NCI-H510A (cell line): ENCODE measurements around the gene NFKB2.

Experiments
- DNase-seq: peaks from one replicate; lab custom pipeline; 2025; lab: John Stamatoyannopoulos, UW

The NFKB2 gene

GRCh38 chr10:102451105-102451969 is 55.8 kb downstream of the NFKB2 start, which contains the start of gene C10orf95:
Gene C10orf95 (minus strand): TSS chr10:102451543. CDS start chr10:102451093, 450 bp downstream.
- DNase-seq: no peak
